HCEC 1CT (cell line): ENCODE measurements around the gene KCNMA1.
A peak's percentile ranks its signal among the peaks of the same experiment; 100 is the strongest.

Experiments used
- DNase-seq: peaks from one replicate; pipeline ENCODE4 v3.0.0-alpha.2; 2017

Gene KCNMA1

DNA sequence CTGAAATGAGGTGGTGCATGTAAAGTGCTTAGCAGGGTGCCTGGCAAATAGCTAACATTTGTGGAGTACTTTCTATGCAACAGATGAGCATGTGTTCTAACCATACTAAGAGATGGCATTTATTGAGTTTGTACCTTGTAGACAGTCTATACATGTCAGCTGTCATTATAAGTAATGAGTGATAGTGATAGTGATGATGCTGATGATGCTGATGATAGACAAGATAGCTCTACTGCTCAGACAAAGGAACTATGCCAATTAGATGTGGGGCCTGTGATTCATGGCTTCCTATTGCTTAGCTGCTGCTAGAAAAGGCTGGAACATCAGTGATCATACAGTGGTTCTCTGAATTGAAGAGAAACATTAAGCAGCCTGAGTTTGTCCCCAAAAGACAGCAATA, 585.8 kb downstream of the KCNMA1 start:
- DNase-seq = no peak

DNA sequence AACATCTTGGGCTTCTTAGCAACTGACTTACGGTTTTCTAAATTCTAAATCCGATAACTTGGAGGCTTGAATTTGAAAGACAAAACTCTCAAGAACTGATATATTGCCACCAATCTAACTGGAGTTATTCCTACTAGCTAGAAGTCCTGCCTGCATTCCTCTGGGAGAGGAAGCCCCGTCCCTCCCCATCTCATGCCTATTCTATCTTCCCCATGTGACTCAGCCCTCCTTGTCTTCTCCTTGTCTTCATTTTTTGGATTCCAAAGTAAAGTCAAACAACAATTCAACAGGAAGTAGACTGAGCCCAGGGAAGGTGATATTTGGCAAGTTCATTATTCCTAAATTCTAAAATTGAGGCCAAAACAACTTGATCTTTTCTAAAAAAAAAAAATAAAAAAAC, 587.7 kb downstream of the KCNMA1 start:
- peak; percentile 15 for DNase-seq

DNA sequence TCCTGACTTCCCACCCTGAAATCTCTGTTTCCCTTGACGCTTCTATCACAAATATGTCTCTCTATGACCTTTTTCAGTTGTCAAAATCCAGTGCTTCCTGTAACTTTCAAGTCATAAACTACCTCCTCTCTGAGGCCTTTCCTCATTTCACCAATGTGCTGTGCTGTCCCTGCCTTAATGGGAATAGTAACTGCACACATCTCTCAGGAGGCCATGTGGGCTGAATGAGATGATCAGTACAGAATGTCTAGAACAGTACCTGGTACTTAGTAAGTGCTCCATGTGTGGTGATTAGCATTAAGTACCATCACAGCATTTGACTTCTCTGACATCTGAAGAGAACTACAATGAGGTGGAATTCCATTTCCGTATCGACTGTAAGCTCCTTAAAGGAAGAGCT, 588.5 kb downstream of the KCNMA1 start:
- DNase-seq = no peak

DNA sequence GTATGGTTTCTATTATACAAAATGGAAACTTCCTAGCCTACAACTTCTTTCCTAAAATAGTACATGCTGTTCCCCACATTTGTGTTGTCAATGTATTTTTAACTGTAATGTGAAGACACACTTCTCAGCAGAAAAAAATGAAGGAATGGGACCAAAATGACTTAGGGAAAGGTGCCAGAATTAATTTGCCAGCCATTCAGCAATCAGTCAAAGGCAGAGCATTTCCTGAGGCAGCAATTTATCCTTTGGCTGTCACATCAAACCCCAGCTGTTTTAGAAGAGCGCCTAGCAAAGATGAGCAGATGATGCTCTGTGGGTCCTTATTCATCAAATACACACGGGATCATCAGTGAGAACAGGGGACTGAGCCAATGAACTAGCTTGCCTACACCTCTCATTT, 592.5 kb downstream of the KCNMA1 start:
- no peak for DNase-seq

DNA sequence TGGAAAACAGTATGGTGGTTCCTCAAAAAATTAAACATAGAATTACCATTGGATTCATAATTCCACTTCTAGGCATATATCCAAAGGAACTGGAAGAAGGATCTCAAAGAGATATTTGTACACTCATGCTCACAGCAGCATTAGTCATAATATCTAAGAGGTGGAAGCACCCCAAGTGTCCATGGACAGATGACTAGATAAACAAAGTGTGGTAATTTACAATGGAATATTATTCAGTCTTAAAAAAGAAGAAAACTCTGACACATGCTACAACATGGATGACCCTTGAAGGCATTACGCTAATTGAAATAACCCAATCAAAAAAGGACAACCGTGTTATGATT, 594.2 kb downstream of the KCNMA1 start:
- DNase-seq = peak; percentile 55

DNA sequence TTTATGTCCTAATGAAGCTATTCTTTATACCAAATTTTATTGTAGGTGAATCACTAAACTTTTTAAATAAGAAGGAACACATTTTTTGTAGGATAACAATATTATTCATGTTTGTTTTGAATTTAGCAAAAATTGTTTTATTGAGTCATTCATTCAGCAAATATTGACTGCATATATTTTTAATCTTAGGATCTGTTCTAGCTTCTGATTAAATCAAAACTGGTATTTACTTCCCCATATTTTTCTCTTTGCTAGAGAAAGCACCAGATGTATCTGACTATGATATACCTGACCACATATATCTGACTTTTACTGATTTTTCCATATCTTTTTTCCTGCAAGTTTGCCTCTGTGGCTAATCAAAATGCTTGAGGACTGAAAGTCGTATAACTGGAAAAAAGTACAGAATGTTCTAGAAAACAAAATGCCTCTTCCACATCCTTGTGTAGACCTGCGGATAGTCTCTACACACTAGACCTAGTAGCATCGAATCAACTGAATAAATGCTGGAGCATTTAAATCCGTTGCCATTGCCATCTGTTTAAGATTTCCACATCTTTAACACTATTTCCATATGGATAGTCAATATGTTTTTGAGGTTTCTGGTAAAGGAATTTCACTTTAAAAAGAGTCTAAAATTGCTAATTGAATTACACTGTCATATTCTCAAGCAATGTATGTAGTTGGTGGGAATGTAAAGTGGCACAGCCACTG, 594.7 kb downstream of the KCNMA1 start:
- no peak for DNase-seq

DNA sequence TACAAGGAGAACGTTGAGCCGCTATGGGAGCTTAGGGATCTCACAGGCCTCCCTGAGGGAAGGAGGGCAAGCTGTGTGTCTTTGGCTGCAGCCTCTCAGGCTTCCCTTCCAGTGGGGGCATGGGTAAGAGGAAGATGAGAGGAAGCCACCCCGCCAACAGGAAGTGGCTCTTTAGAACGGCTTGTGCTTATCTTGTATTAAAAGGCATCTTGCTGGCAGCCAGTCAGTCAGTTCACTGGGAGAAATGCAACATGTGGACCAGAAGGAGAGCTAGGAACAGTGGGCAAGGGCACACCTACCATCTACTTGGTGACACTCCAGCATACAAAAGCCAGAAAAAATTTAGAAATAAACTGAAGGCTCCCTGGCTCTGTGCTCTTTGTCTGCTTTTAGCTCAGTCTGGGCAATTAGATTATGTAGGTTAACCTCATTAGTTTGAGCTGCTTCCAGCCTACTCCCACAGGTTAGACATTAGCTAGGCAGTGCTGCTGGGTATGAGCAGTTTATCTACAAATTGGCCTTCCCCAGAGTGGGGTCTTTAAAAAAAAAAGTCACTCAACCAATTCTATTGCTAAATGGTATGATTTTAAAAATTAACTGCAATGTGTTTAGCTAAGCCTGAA, 595.9 kb downstream of the KCNMA1 start:
- no peak for DNase-seq

DNA sequence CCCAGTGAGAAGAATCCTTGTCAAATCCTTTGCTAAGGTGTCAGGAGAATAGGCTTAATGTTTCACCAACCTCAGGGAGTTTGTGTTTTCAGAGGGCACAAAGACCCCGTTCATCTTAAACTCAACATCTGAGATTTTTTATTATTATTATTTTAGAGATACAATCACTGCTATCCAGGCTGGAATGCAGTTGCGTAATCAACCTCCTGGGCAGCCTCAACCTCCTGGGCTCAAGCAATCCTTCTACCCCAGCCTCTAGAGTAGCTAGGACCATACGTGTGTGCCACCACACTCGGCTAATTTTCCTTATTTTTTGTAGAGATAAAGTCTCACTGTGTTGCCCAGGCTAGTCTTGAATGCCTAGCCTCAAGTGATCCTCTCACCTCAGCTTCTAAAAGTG, 599.2 kb downstream of the KCNMA1 start:
- DNase-seq = no peak

DNA sequence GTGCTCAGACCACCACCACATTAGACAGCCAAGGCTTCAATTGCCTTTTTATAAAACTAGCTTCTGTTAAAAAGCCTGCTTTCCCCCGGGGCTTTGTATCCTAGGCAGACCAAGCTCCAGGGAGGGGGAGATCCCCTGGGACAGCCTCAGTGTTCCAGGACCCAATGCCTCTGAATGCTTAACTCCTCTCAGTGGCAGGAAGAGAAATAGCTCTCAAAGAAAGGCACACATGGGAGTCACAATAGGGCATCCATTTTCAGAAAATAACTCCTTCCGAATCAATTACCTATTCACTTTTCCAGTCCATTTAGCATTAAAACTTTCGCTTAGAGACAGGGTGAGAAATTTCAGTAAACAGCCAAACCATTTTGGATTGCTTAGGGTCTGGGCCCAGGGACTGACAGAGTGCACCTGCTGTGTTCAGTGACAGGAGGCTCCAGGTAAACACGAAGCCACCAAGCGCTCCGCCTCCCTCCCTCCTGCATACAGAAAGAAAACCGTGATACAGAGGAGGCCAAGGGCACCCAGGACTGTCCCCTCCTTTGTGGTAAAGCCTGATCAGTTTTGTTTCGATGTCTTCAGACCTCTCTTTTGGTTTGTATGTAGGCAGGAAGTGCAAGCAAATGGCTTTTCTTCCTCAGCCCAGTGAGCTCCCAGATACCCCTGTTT, 599.7 kb downstream of the KCNMA1 start:
- DNase-seq = no peak

DNA sequence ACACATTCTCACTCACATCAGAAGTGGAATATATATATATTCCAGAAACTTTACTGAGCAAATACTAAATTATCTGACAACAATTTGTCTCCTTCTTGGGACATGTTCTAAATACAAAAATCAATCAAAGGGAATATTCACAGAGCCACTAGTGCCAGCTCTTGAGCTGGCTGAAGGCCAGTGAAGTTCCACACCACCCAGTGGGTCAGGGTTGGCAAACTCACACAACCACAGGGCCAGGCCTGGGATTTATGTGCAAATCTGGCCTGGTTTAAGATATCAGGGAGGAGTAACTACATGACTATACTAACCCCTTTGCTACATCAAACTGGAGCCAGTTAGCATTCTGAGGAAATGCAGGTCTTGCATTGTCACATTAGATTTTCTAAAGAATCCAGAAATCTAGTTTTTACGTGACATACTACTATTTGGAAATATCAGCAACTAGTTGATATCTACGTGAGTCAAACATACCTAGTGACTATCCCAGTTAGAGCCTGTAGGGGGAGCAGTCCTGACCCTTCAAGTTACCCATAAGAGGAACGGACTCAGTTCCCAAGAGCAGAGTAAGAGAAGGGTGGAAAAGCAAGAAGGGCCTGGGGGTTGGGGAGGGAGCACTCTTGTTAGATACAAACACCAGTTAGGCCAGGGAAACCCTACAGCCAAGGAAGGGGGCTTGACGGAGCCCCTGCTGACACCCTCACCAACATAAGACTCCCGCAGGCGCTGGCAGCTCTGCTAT, 600.4 kb downstream of the KCNMA1 start:
- DNase-seq = no peak

DNA sequence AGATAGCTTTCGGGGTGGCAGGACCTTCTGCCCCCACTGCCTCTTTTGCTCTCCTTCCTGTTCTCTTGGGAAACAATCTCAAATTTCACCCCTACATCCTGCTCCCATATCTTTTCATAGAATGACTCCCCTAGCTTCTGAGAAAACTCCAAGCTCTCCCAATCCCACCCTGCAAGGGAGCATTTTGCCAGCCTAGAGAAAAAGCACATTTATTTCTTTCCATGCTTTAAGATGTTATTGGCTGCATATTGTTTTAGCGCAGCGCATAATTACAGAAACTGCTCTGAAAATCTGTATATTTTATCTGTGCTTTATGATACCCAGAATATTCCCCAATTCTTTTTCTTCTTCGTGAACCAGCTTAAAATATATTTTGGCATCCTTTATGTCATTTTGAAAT, 601.3 kb downstream of the KCNMA1 start:
- DNase-seq = no peak

DNA sequence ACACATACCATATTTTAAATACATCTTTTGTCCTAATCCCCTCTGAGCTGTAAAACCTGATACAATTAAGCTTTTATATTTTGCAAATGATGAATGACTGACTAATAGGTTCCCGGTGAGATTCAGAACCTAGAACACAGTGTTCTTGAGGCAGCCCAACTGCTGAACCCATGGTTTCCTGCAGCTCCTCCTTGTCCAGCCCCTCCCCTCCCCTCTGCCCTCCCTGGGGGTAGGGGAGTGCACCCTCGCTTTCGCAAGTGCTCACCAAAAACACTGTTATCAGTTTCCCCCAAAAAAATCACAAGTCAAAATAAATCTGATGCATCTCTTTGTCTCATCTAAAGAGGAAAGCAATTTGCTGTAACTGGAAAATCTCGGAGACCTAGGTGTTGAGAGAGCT, 602.8 kb downstream of the KCNMA1 start:
- DNase-seq = no peak

DNA sequence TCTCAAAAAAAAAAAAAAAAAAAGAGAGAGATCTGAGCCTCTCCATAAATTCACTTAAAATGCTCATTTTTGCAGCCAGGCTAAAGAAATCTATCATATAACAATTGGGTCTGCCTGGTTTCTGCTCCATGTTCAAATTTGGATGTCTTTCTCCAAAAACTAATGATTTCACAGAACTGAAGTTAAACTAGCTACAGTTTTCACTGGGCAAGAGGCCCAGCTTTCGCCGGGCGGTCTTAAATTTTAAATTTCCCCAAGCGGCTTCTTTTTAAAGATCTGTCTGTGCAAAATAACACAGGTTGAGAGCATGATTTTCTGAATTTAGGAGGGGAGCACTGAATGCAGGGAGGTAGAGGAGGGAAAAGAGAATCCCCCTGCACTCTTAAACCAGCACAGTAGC, 603.4 kb downstream of the KCNMA1 start:
- no peak for DNase-seq

DNA sequence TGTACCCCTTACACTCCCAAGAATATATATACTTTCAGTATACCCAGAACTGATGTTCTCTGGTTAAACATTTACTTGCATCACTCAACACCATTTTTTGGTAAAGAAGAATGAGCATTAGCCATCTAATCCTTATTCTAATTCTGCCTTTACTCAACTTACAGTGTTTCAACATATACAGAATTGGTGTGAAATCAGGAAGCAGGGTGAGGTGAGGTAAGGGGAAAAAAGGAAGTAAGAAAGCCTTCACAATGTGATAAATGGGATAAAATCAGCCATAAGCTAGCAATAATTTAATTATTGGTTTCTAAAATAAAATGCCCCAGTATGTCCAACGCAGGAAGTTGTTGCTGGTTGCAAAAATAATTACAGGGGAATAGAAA, 605.4 kb downstream of the KCNMA1 start:
- DNase-seq = no peak

DNA sequence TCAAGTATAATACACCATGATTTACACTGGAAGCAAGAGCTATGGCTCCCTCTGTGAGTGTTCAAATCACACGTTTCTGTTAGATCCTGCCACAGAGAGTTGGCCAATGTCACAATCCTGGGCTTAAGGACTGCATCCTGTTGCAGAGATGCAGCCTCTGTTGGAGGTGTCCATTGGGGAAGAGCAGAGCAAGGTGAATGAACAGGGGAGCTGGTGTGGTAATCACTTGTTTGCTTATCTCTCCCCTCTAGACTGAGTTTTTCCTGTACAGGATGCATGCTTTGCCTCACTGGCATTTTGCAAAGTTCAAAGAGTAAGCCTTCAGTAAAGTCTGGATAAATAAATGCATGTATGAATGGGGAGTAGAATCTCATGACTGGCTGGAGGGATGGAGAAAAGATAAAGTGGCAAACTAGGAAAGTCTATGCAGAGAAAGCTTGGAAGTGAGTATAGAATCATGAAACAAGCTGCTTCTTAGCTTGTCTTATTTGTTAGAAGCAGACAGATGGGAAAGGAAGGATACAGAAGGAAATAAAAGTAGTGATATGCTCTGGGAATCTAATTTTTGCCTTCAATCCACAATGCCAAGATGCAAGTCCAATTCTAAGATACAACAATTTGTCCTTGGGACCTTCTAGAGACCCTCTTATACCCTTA, 605.9 kb downstream of the KCNMA1 start:
- DNase-seq = no peak

DNA sequence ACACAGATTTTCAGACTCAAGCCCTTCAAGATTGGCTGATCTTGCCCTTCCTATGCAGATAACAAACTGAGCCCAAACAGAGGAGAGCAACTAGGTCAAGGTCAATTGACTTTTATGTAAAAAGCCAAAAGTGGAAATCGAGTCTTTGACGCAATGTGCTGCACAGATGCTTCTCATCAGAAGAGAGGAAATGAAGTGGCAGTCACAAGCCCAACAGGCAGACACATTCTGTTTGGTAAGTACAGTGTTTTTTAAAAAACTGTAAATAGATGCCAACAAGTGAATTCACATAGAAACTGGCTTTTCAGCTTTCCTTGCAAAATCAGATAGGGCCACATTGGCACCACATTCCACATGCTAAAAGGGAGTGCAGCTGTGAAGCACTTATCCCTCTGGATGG, 606.6 kb downstream of the KCNMA1 start:
- no peak for DNase-seq

DNA sequence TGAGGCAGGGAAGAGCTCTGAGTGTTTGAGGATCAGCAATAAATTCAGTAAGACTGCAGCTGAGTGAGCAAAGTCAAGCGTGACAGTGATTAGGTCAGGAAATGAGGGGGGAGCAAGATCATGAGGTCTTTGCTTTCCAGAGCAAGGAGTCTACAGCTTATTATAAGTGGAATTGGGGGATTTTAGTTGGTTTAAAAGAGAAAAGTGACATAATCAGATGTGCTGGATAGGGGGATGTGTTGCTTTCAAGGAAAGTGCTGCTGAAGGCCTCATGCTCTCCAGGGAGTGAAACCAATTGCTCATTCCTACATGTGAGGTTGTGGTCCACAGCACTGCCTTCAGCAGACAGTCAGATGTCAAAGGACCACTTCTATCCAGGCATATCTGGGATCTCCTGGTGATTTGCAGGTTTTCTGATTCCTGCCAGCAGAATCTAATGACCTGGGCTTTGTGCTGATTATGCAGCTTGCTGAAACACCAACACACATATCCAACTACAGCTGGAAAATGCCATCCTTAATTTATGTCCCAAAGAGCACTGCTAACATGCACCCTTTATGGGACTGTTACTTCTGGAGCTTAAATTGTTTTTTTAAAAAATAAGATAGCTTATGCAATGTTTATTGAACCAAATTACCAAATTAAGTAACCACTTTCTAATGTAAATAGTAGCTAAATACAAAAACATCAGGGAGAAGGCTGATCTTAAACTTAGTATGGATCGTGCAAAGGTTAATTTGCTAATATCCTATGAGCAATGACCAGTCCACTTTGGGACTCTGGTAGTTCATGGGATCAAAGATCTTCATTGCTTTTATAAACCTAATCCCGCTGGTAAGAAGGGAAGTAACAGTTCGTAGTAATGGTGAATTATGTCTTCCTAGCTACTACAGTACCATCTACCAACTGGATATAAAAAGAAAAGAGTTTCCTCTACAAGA, 607.6 kb downstream of the KCNMA1 start:
- no peak for DNase-seq

DNA sequence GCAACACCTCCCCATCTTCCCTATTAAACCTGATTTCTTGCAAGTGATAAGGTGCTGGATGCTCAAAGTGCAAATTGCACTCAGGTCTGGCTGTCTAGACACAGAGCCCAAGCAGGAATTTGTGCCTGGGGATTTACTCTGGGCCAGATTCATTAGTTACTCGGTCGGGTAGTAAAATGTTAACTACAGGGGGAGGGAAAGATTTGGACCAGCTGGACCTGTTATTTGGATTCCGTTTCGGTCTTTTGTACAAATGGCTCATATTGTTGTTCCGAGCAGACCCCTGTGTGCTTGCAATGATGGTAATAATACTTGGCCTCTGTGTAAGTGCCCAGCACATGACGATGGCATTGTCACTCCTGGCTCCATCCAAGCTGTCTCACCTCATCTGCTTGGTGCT, 609.6 kb downstream of the KCNMA1 start:
- DNase-seq = no peak

DNA sequence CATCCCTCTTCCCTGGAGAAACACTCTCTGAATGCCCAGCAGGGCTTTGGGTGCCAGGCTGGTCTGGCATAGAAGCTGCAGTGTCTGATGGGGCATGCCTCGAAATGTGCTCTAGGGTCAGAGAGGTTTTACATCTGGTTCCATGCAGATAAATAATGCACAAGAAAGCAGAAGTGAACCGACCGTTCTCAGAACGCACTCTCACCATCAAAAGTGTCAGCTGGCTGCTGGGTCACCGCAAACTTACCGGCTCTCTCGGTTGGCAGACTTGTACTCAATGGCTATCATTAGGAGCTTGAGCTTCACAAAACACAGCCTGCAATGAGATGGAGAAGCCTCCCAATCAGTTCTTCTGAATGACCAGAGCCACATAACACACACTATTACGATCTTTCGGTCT, 610.0 kb downstream of the KCNMA1 start:
- no peak for DNase-seq

DNA sequence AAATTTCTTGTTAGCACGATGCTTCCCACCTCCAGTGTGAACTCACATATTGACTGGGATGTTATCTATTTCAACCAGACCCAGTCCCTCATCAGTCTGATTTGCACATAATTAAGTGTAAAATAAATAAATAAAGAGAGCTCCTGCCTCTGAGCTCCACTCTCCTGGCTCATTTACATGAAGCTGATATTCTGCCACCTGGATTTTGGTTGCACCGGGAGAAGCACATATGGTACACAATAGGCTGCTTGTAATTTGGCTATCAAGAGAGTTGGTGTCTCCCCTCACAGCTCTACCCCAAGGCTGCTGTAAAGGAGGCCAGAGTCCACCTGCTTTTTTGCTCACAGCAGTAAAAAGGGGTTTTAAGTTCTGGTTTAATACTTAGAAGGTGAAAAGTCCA, 610.5 kb downstream of the KCNMA1 start:
- DNase-seq = no peak

DNA sequence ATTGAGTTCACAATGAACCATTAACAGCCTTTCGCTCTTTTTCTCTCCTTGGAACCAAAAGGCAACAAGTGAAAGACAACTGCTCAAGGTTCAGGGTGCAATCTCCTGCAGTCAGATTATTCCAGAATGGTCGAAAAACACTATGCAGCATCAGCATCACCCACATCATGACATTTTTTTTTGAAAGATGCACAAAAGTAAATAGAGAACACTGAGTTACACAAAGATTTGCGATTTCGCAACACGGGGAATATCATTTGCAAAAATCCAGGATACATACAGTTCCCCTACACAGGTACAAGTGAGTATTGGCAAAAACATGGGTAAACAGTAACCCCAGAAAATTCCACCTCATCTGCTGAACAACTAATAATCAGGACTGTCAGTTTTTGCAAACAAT, 611.5 kb downstream of the KCNMA1 start:
- no peak for DNase-seq

DNA sequence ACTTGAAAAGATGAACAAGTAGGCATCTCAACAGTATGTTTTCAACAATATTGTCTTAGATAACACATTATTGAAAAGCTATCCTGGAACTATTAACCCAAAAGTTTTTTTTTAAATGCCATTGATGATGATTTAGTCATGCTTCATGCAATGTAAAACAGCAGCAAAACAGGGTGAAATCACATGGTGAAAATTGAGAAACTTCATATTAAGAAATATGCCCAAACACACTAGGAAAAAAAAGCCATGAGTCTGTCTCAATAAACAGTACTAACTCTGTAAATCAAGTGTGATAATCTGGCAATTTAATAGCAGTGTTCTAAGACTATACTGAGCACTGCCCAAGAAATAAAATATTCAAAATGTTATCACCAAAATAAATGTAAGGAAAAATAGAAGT, 613.1 kb downstream of the KCNMA1 start:
- DNase-seq = no peak
